ENCODE results near the gene IYD.

The IYD gene

DNA sequence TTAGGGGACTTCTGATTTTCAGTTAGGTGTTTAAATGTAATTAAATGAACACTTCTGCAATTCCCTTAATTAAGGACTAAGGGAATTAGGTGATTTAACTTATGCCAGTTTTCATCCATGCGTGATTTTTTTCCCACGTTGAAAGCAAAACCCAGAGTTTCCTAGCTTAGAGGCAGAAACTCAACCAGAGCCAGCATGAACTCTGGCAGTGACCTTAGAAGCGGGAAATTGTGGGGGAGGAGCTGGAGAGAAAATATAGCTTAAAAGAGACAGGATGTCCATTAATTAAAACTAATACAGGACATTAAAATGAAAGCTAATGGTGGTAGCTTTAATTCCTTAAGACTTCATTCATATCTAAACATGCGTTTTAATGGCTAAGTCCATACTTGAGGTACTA is 41.6 kb downstream of the IYD start:
- H3K9me3 ChIP-seq = no peaks in the 10 kb centered on the region
- TF ChIP-seq, protein P1, sequence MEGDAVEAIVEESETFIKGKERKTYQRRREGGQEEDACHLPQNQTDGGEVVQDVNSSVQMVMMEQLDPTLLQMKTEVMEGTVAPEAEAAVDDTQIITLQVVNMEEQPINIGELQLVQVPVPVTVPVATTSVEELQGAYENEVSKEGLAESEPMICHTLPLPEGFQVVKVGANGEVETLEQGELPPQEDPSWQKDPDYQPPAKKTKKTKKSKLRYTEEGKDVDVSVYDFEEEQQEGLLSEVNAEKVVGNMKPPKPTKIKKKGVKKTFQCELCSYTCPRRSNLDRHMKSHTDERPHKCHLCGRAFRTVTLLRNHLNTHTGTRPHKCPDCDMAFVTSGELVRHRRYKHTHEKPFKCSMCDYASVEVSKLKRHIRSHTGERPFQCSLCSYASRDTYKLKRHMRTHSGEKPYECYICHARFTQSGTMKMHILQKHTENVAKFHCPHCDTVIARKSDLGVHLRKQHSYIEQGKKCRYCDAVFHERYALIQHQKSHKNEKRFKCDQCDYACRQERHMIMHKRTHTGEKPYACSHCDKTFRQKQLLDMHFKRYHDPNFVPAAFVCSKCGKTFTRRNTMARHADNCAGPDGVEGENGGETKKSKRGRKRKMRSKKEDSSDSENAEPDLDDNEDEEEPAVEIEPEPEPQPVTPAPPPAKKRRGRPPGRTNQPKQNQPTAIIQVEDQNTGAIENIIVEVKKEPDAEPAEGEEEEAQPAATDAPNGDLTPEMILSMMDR (IDR thresholded peaks at IDR 0.05) = no peak
- no peak overlapping the region for H3K4me3 ChIP-seq (ENCODE audit: low read depth in 1 of 2, low read length in 1 of 2)
- H3K27ac ChIP-seq = no peak overlapping the region
- H3K4me1 ChIP-seq (ENCODE audit: control insufficient read depth in 1 of 2, insufficient read depth in 1 of 2, low read depth in 1 of 2, low read length in 1 of 2) = no peaks in the 10 kb centered on the region
- no peaks in the 10 kb centered on the region for H3K36me3 ChIP-seq
- H3K27me3 ChIP-seq = peaks cover 51% of the 10 kb centered on the region

DNA sequence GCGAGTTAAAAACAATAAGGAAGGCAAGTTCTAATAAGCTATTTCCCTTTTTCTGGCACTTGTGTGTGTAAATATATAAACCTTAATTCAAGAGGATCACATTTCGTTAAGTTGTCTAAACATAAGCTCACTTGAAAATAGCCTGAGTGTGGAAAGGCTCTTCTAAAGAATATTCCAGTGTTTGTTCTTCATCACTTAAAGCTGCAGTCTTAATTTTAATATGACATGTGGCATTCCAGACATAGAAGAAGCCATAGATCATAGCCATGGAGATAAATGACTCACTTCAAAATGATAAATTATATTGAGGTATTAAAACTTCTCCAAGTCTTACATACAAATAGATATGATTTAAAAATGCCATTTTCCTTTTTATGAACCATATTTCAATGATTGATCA is 42.1 kb downstream of the IYD start:
- Histone ChIP-seq H3K27ac (no peak overlapping the region), H3K4me1 (ENCODE audit: control insufficient read depth in 1 of 2, insufficient read depth in 1 of 2, low read depth in 1 of 2, low read length in 1 of 2) (no peaks in the 10 kb centered on the region), H3K4me3 (ENCODE audit: low read depth in 1 of 2, low read length in 1 of 2) (no peak overlapping the region), H3K9me3 (no peaks in the 10 kb centered on the region), H3K27me3 (peaks cover 55% of the 10 kb centered on the region), H3K36me3 (no peaks in the 10 kb centered on the region)
- TF ChIP-seq, protein P1 (IDR thresholded peaks at IDR 0.05) = no peak

DNA sequence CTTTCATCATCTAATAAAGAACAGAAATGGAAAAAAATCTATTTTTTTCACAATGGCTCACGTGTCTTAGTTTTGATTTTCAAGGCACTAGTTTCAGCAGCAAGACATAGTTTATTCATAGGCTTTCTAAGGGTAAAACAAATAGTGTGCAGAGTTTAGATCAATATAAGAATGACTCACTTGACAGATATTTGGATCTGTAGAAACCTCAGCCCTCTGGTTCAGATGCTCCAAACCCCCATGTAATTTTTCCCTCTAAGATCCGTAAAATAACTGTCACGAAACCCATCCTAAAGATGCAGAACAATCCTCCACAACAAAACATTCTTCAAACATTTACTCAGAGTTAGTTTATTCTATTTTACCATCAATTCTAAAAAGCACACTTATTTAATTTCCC is 43.4 kb downstream of the IYD start:
- H3K27ac ChIP-seq = no peak overlapping the region
- no peaks in the 10 kb centered on the region for H3K4me1 ChIP-seq (ENCODE audit: control insufficient read depth in 1 of 2, insufficient read depth in 1 of 2, low read depth in 1 of 2, low read length in 1 of 2)
- H3K9me3 ChIP-seq = no peaks in the 10 kb centered on the region
- H3K27me3 ChIP-seq = peaks cover 65% of the 10 kb centered on the region
- H3K36me3 ChIP-seq = no peaks in the 10 kb centered on the region
- TF ChIP-seq, protein P1 (IDR thresholded peaks at IDR 0.05) = no peak
- H3K4me3 ChIP-seq (ENCODE audit: low read depth in 1 of 2, low read length in 1 of 2) = no peak overlapping the region

DNA sequence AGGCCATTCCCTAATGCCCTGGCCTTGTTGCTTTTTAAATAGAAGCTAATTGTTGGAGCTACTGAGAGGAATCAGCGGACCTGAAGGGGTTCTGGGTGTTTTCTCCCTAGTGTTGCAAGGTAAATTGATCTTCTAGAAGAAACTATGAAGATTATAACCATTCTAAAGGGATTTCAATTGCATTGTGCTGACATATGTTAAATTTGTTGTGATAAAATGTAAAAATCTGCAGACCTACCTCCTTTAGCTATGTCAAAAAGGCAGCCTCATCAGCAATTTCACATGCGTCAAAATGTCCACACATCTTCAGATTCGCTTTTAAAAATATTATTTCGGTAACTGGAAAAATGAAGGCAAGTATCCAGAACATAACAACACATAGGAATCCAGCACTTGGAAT is 44.4 kb downstream of the IYD start:
- Histone ChIP-seq H3K4me1 (ENCODE audit: control insufficient read depth in 1 of 2, insufficient read depth in 1 of 2, low read depth in 1 of 2, low read length in 1 of 2) (no peaks in the 10 kb centered on the region), H3K9me3 (no peaks in the 10 kb centered on the region), H3K4me3 (ENCODE audit: low read depth in 1 of 2, low read length in 1 of 2) (no peak overlapping the region), H3K27ac (no peak overlapping the region), H3K36me3 (no peaks in the 10 kb centered on the region), H3K27me3 (peaks cover 73% of the 10 kb centered on the region)
- TF ChIP-seq, protein P1 (IDR thresholded peaks at IDR 0.05) = no peak

DNA sequence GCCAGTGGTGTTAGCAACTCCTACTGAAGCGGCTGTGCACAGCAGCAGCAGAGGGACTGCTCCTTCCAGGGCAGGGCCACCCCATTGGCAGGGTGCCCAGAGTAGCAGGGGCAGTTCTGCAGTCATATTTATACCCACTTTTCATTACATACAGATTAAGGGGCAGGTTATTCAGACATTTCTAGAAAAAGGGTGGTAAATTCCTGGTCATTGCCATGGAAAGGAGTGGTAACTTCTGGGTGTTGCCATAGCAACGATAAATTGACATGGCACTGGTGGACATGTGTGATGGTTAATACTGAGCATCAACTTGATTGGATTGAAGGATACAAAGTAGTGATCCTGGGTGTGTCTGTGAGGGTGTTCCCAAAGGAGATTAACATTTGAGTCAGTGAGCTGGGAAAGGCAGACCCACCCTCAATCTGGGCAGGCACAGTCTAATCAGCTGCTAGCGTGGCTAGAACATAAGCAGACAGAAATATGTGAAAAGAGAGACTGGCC is 45.0 kb downstream of the IYD start:
- peaks cover 79% of the 10 kb centered on the region for H3K27me3 ChIP-seq
- no peak overlapping the region for H3K27ac ChIP-seq
- H3K4me1 ChIP-seq (ENCODE audit: control insufficient read depth in 1 of 2, insufficient read depth in 1 of 2, low read depth in 1 of 2, low read length in 1 of 2) = peaks cover 0 to under 1% of the 10 kb centered on the region in 2 experiments
- no peaks in the 10 kb centered on the region for H3K9me3 ChIP-seq
- no peaks in the 10 kb centered on the region for H3K36me3 ChIP-seq
- no peak overlapping the region for H3K4me3 ChIP-seq (ENCODE audit: low read depth in 1 of 2, low read length in 1 of 2)
- TF ChIP-seq, protein P1 (IDR thresholded peaks at IDR 0.05) = no peak

DNA sequence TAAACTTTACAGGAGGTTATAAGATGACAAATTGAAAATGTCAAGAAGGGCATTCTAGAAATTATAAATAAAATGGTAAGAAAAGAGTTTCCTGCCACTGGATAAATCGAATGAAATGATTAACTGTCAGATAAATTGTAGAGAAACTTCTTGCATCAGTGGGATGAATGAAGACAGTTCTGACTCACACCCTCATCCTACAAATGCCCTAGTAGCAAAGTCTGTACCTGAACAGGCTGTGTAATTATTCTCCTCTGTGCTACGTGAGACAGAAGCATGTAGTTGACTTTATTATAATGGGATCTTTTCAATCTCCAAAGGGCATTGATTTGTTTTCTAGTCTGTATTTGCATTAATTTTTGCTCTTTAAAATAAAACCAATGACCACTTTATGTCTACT is 47.3 kb downstream of the IYD start:
- TF ChIP-seq, protein P1 (IDR thresholded peaks at IDR 0.05) = no peak
- Histone ChIP-seq H3K9me3 (no peaks in the 10 kb centered on the region), H3K36me3 (no peaks in the 10 kb centered on the region)

More for the DNA sequence above, 47.3 kb downstream of the IYD start:
- peaks cover 4 to 5% of the 10 kb centered on the region in 2 experiments for H3K4me1 ChIP-seq (ENCODE audit: control insufficient read depth in 1 of 2, insufficient read depth in 1 of 2, low read depth in 1 of 2, low read length in 1 of 2)
- H3K4me3 ChIP-seq (ENCODE audit: low read depth in 1 of 2, low read length in 1 of 2) = no peak overlapping the region
- no peak overlapping the region for H3K27ac ChIP-seq
- peaks cover 73% of the 10 kb centered on the region for H3K27me3 ChIP-seq

Data from neutrophil (primary cell).